Measurements from ENCODE around the gene RECK. TPM values are rescaled to one million over a fixed set of nuclear protein-coding genes. Genes with fewer than 3 reads are reported as not detected.

The RECK gene
- total RNA-seq, 1 experiment from 2014 or later, result 10.3 TPM

DNA sequence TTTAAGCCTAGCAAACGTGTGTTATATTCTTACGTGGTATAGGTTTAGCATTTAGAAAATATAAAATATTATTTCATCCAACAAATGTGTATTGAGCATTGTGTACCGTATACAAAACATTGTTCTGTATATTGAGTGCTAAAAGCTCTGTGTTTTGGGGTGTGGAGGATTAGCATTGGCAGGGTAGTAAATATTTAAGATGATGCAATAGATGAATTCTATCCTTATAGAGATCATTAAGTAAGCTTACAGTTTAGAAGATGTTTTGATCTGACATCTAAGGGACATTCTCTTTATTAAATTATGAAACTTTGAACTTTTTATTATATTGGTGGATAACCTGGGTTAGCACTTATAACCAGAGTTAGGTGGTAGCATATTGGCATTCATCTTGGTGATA is 51.3 kb downstream of the RECK start:
- Histone ChIP-seq H3K18ac (ENCODE audit: insufficient read length, low read depth, low read length) (no peak overlapping the region), H3K4me1 (ENCODE audit: insufficient read depth, low read length) (peaks cover 4% of the 10 kb centered on the region; the same call in 1 of the 2 replicates), H4K91ac (ENCODE audit: insufficient read length, low read depth, low read length) (no peak overlapping the region), H2BK5ac (ENCODE audit: insufficient read length, low read length) (no peak overlapping the region), H3K23ac (ENCODE audit: insufficient read length, low read depth, low read length) (no peak overlapping the region), H2AK5ac (ENCODE audit: insufficient read length, low read length) (no peak overlapping the region), H3K56ac (ENCODE audit: insufficient read length, low read depth, low read length) (no peak overlapping the region), H3K79me2 (ENCODE audit: insufficient read depth, low read length) (no peaks in the 10 kb centered on the region), H3K27ac (ENCODE audit: insufficient read length, low read depth, low read length) (no peak overlapping the region), H4K8ac (replicated peaks; ENCODE audit: insufficient read length, low read depth, low read length) (no peak overlapping the region), H3K9me3 (ENCODE audit: control insufficient read depth, low read depth, low read length) (no peaks in the 10 kb centered on the region), H3T11ph (ENCODE audit: low read length) (no peak overlapping the region), H2AFZ (ENCODE audit: low read length) (no peak overlapping the region), H2BK12ac (ENCODE audit: insufficient read length, low read depth, low read length) (no peak overlapping the region), H2BK15ac (ENCODE audit: low read depth, low read length) (no peak overlapping the region), H3K27me3 (ENCODE audit: insufficient read depth, low read length) (no peaks in the 10 kb centered on the region), H2BK20ac (ENCODE audit: low read depth, low read length, poor library complexity, severe bottlenecking) (no peak overlapping the region), H2BK120ac (ENCODE audit: low read depth, low read length, poor library complexity, severe bottlenecking) (no peak overlapping the region), H3K9ac (ENCODE audit: extremely low read depth, insufficient read length, low read length) (no peak overlapping the region), H3K23me2 (ENCODE audit: insufficient read length, low read depth, low read length, poor library complexity, severe bottlenecking) (no peaks in the 10 kb centered on the region), H3K14ac (ENCODE audit: insufficient read depth, low read length) (no peak overlapping the region), H3K79me1 (ENCODE audit: insufficient read depth, low read depth, low read length, poor library complexity, severe bottlenecking) (no peaks in the 10 kb centered on the region), H4K5ac (ENCODE audit: insufficient read length, low read depth, low read length) (no peak overlapping the region), H3K4ac (ENCODE audit: low read depth, low read length) (no peak overlapping the region), H3K4me2 (ENCODE audit: insufficient read depth, insufficient read length, low read length) (no peak overlapping the region), H4K20me1 (ENCODE audit: control insufficient read depth, insufficient read depth, insufficient read length) (no peaks in the 10 kb centered on the region)
- Mint-ChIP-seq H3K27me3 (ENCODE audit: low read depth) (no peaks in the 10 kb centered on the region), H3K4me1 (peaks cover 12 to 19% of the 10 kb centered on the region in 2 experiments), H3K27ac (no peak overlapping the region), H3K9me3 (peaks cover 5% of the 10 kb centered on the region in 2 experiments; a peak in 2 of 5 replicates), H3K4me3 (no peak overlapping the region), H3K36me3 (ENCODE audit: insufficient read depth in 1 of 3, low read depth in 3 of 3) (peaks cover 19 to 31% (median 28%) of the 10 kb centered on the region in 3 experiments)
- no CpG with 5 or more reads among the region's 3 CpGs for WGBS (ENCODE audit: extremely low coverage, insufficient read length, low lambda C conversion rate)
- TF ChIP-seq, protein P1, sequence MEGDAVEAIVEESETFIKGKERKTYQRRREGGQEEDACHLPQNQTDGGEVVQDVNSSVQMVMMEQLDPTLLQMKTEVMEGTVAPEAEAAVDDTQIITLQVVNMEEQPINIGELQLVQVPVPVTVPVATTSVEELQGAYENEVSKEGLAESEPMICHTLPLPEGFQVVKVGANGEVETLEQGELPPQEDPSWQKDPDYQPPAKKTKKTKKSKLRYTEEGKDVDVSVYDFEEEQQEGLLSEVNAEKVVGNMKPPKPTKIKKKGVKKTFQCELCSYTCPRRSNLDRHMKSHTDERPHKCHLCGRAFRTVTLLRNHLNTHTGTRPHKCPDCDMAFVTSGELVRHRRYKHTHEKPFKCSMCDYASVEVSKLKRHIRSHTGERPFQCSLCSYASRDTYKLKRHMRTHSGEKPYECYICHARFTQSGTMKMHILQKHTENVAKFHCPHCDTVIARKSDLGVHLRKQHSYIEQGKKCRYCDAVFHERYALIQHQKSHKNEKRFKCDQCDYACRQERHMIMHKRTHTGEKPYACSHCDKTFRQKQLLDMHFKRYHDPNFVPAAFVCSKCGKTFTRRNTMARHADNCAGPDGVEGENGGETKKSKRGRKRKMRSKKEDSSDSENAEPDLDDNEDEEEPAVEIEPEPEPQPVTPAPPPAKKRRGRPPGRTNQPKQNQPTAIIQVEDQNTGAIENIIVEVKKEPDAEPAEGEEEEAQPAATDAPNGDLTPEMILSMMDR (conservative IDR thresholded peaks at IDR 0.05), result no peak
- DNase-seq, result no peak

Data from H9 (cell line).